Measurements from ENCODE around the gene IGFLR1.

DNA sequence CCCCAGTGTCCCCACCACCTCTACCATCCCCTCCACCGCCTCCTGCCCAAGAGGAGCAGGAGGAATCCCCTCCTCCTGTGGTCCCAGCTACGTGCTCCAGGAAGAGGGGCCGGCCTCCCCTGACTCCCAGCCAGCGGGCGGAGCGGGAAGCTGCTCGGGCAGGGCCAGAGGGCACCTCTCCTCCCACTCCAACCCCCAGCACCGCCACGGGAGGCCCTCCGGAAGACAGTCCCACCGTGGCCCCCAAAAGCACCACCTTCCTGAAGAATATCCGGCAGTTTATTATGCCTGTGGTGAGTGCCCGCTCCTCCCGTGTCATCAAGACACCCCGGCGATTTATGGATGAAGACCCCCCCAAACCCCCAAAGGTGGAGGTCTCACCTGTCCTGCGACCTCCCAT is 21.6 kb downstream of the IGFLR1 start:
- TF ChIP-seq, protein P1, sequence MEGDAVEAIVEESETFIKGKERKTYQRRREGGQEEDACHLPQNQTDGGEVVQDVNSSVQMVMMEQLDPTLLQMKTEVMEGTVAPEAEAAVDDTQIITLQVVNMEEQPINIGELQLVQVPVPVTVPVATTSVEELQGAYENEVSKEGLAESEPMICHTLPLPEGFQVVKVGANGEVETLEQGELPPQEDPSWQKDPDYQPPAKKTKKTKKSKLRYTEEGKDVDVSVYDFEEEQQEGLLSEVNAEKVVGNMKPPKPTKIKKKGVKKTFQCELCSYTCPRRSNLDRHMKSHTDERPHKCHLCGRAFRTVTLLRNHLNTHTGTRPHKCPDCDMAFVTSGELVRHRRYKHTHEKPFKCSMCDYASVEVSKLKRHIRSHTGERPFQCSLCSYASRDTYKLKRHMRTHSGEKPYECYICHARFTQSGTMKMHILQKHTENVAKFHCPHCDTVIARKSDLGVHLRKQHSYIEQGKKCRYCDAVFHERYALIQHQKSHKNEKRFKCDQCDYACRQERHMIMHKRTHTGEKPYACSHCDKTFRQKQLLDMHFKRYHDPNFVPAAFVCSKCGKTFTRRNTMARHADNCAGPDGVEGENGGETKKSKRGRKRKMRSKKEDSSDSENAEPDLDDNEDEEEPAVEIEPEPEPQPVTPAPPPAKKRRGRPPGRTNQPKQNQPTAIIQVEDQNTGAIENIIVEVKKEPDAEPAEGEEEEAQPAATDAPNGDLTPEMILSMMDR (IDR thresholded peaks at IDR 0.05) = no peak
- no peak for TF ChIP-seq POLR2A (IDR thresholded peaks at IDR 0.05)
